PC-9 (cell line): ENCODE measurements around the gene WDR72. TPM values are rescaled to one million over a fixed set of nuclear protein-coding genes. Genes with fewer than 3 reads are reported as not detected.

Experiments
- BruUV-seq: library from RNA; stranded (reverse); fragments of 400-500 nt; replicated peaks from 2 replicates; lab custom pipeline; 2021; lab: Mats Ljungman, UMichigan
- CTCF ChIA-PET: fragments of 300-600 bp; sonication (Branson Sonifier 250); formaldehyde crosslinking; loops from one replicate; lab custom pipeline; 2022; ENCODE audit warnings: antibody characterized with exemption; lab: Charles Lee
- POLR2A ChIA-PET: fragments of 300-600 bp; sonication (Branson Sonifier 250); formaldehyde crosslinking; loops from one replicate; lab custom pipeline; 2022; ENCODE audit warnings: antibody characterized with exemption; ENCODE audit not compliant: unreplicated experiment; lab: Charles Lee
- DNase-seq, 2 experiments: peaks; one replicate each; pipeline versions ENCODE4 v3.0.0 to v3.0.0-alpha.2; 2015 to 2022; ENCODE audit warnings: mixed read lengths in 1 of 2
- H2AFZ ChIP-seq: fragments of 200-600 bp; sonication (generic); 2 replicates; pipeline ENCODE4 v1.8.1; 2017; ENCODE audit warnings: antibody characterized with exemption
- H3F3A ChIP-seq: fragments of 200-600 bp; sonication (generic); 2 replicates; pipeline ENCODE4 v1.8.1; 2017; ENCODE audit warnings: antibody characterized with exemption, mild to moderate bottlenecking, low read depth; ENCODE audit not compliant: insufficient read depth
- H3K27ac ChIP-seq: fragments of 200-600 bp; sonication (generic); 2 replicates; pipeline ENCODE4 v1.6.1; 2016; ENCODE audit warnings: mixed run types
- H3K27me3 ChIP-seq: fragments of 200-600 bp; sonication (generic); 2 replicates; pipeline ENCODE4 v1.6.1; 2016; ENCODE audit warnings: low read depth, mixed run types; ENCODE audit not compliant: insufficient read depth
- H3K36me3 ChIP-seq: fragments of 200-600 bp; sonication (generic); 2 replicates; pipeline ENCODE4 v1.6.1; 2016; ENCODE audit warnings: low read depth, mixed run types
- H3K4me1 ChIP-seq: fragments of 200-600 bp; sonication (generic); replicated peaks from 2 replicates; pipeline ENCODE4 v1.6.1; 2016; ENCODE audit warnings: mixed run types; ENCODE audit not compliant: insufficient read depth
- H3K4me2 ChIP-seq: fragments of 200-600 bp; sonication (generic); 2 replicates; pipeline ENCODE4 v1.6.1; 2017; ENCODE audit warnings: mixed run types
- H3K4me3 ChIP-seq: fragments of 200-600 bp; sonication (generic); 2 replicates; pipeline ENCODE4 v1.6.1; 2016; ENCODE audit warnings: mixed run types
- H3K79me2 ChIP-seq: fragments of 200-600 bp; sonication (generic); 2 replicates; pipeline ENCODE4 v1.6.1; 2017; ENCODE audit warnings: low read depth, mixed run types
- H3K9me2 ChIP-seq: fragments of 200-600 bp; sonication (generic); 2 replicates; pipeline ENCODE4 v1.8.1; 2017; ENCODE audit warnings: mild to moderate bottlenecking; ENCODE audit not compliant: insufficient read depth
- H3K9me3 ChIP-seq: fragments of 200-600 bp; sonication (generic); 2 replicates; pipeline ENCODE4 v1.8.1; 2016; ENCODE audit warnings: low read depth; ENCODE audit not compliant: insufficient read depth
- H4K20me1 ChIP-seq: fragments of 200-600 bp; sonication (generic); 2 replicates; pipeline ENCODE4 v1.8.1; 2017; ENCODE audit not compliant: insufficient read depth
- EZH2 ChIP-seq: fragments of 200-600 bp; sonication (generic); IDR thresholded peaks from 2 replicates; pipeline ENCODE4 v1.8.0; 2017; ENCODE audit warnings: antibody characterized with exemption, low read depth
- intact Hi-C: fragments of 100-400 bp; cut with micrococcal nuclease; formaldehyde crosslinking; loops from one replicate; pipeline ENCODE4 v1.10.0; 2022; ENCODE audit not compliant: unreplicated experiment
- total RNA-seq: library from RNA; stranded (reverse); gene quantifications from 2 replicates; pipeline ENCODE4 v1.2.3, GENCODE V29; 2021
- TF ChIP-seq, protein P1 (sequence below): fragments of 200-600 bp; sonication (generic); conservative IDR thresholded peaks from 2 replicates; pipeline ENCODE4 v1.6.1; 2017; ENCODE audit warnings: mixed run types, antibody characterized with exemption, mild to moderate bottlenecking, moderate library complexity

WDR72 gene
- total RNA-seq, 1 experiment from 2014 or later = 1.9 TPM

GRCh38 chr15:53586799-53587198, 172.7 kb downstream of the WDR72 start:
- BruUV-seq = no TSS peak
- no peaks in the 10 kb centered on the region for H3K36me3 ChIP-seq
- H3K4me1 ChIP-seq = no peaks in the 10 kb centered on the region
- TF ChIP-seq EZH2 = no peak
- TF ChIP-seq, protein P1, sequence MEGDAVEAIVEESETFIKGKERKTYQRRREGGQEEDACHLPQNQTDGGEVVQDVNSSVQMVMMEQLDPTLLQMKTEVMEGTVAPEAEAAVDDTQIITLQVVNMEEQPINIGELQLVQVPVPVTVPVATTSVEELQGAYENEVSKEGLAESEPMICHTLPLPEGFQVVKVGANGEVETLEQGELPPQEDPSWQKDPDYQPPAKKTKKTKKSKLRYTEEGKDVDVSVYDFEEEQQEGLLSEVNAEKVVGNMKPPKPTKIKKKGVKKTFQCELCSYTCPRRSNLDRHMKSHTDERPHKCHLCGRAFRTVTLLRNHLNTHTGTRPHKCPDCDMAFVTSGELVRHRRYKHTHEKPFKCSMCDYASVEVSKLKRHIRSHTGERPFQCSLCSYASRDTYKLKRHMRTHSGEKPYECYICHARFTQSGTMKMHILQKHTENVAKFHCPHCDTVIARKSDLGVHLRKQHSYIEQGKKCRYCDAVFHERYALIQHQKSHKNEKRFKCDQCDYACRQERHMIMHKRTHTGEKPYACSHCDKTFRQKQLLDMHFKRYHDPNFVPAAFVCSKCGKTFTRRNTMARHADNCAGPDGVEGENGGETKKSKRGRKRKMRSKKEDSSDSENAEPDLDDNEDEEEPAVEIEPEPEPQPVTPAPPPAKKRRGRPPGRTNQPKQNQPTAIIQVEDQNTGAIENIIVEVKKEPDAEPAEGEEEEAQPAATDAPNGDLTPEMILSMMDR = peak; percentile 50
- CTCF ChIA-PET = no interaction called here
- intact Hi-C loops = no loop called here
- POLR2A ChIA-PET = no interaction called here
- no peak overlapping the region for H3K27ac ChIP-seq
- no peak overlapping the region for H3K4me3 ChIP-seq
- no peaks in the 10 kb centered on the region for H3K79me2 ChIP-seq
- no peak overlapping the region for H3K4me2 ChIP-seq
- no peaks in the 10 kb centered on the region for H3F3A ChIP-seq
- no peaks in the 10 kb centered on the region for H3K9me2 ChIP-seq
- no peaks in the 10 kb centered on the region for H3K27me3 ChIP-seq
- peak in 1 of 2 experiments; percentile 9 for DNase-seq
- no peaks in the 10 kb centered on the region for H3K9me3 ChIP-seq
- no peaks in the 10 kb centered on the region for H4K20me1 ChIP-seq
- no peak overlapping the region for H2AFZ ChIP-seq

- BruUV-seq = no TSS peak
- POLR2A ChIA-PET = no interaction called here
Measured at GRCh38 chr15:53581513-53581912, 177.9 kb downstream of the WDR72 start.

DNA sequence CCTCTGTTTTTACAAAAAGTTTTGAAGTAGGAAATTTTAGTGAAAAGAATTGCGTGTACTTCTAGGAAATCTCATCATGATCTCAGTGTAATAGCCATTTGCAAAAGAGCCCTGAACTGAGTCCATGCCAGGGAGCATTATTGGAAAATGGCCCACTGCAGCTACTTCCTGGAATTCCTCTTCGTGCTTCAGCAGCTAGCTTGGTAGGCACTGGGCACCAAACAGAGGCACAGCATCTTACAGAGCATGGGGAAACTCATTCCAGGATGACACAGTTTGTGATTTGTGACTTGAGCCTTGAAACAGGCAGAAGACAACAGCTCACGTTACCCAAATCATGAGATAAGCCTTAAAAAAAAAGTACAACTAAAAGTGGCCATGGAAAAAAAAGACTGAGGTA, 179.1 kb downstream of the WDR72 start:
- Histone ChIP-seq H3K4me3 (no peak overlapping the region), H3K9me3 (no peaks in the 10 kb centered on the region), H3K27ac (no peak overlapping the region), H4K20me1 (no peaks in the 10 kb centered on the region), H3K4me1 (no peaks in the 10 kb centered on the region), H3K27me3 (no peaks in the 10 kb centered on the region), H3K9me2 (no peaks in the 10 kb centered on the region), H3F3A (no peaks in the 10 kb centered on the region), H3K36me3 (no peaks in the 10 kb centered on the region), H2AFZ (no peak overlapping the region), H3K4me2 (no peak overlapping the region), H3K79me2 (no peaks in the 10 kb centered on the region)
- BruUV-seq = no TSS peak
- no peak for DNase-seq
- TF ChIP-seq EZH2 = no peak
- TF ChIP-seq, protein P1 = no peak
- CTCF ChIA-PET = no interaction called here
- POLR2A ChIA-PET = no interaction called here
- intact Hi-C loops = no loop called here

More at GRCh38 chr15:53581513-53581912, 177.9 kb downstream of the WDR72 start:
- Histone ChIP-seq H4K20me1 (no peaks in the 10 kb centered on the region), H3K27me3 (no peaks in the 10 kb centered on the region), H3K4me2 (no peak overlapping the region), H3K4me3 (no peak overlapping the region), H3K36me3 (no peaks in the 10 kb centered on the region), H2AFZ (no peak overlapping the region), H3K27ac (no peak overlapping the region), H3K4me1 (no peaks in the 10 kb centered on the region), H3K79me2 (no peaks in the 10 kb centered on the region), H3K9me3 (no peaks in the 10 kb centered on the region), H3F3A (no peaks in the 10 kb centered on the region), H3K9me2 (no peaks in the 10 kb centered on the region)
- TF ChIP-seq EZH2 = no peak
- TF ChIP-seq, protein P1 = no peak
- no peak for DNase-seq
- CTCF ChIA-PET = no interaction called here
- intact Hi-C loops = no loop called here
